ENCODE data around the gene NOL3. TPM values are rescaled to one million over a fixed set of nuclear protein-coding genes. Genes with fewer than 3 reads are reported as not detected.

NOL3 gene
- total RNA-seq, 1 experiment from 2014 or later = 91.6 TPM

- BruUV-seq (replicated peaks) = no TSS peak
- H3K9ac ChIP-seq (ENCODE audit: low read length) = no peak overlapping the region
- H3K9me2 ChIP-seq (replicated peaks; ENCODE audit: low read length) = no peaks in the 10 kb centered on the region
- no peak overlapping the region for H3K4me3 ChIP-seq (ENCODE audit: low read length)
- H3K4me1 ChIP-seq (ENCODE audit: insufficient read depth, low read length) = peaks cover 19% of the 10 kb centered on the region
- peak overlapping the region; percentile 56 for H3K4me2 ChIP-seq (ENCODE audit: low read length)
- H3F3A ChIP-seq (ENCODE audit: low read length, unreplicated experiment) = peaks cover 3% of the 10 kb centered on the region
- H3K79me2 ChIP-seq (ENCODE audit: low read length) = no peaks in the 10 kb centered on the region
- no peaks in the 10 kb centered on the region for H3K9me3 ChIP-seq (ENCODE audit: low read length)
- intact Hi-C loops (cut with micrococcal nuclease) = no loop called here
- CTCF ChIA-PET = interaction anchor here (0.6 kb wide), 2 partner anchors 335 to 653 kb away, joined by 4 to 5 read pairs; no protein-coding TSS in a partner anchor
- peak overlapping the region; percentile 81 for H3K27ac ChIP-seq (ENCODE audit: low read length)
- no peaks in the 10 kb centered on the region for H3K27me3 ChIP-seq (ENCODE audit: low read length)
- no peaks in the 10 kb centered on the region for H4K20me1 ChIP-seq (ENCODE audit: low read length)
- no peaks in the 10 kb centered on the region for H3K36me3 ChIP-seq (ENCODE audit: low read depth, low read length)
- no peak overlapping the region for H2AFZ ChIP-seq (ENCODE audit: low read length)
- TF ChIP-seq CTCF (conservative IDR thresholded peaks at IDR 0.05; ENCODE audit: low read depth, low read length) (no peak), EZH2 (IDR thresholded peaks at IDR 0.05; ENCODE audit: low read length, unreplicated experiment) (no peak), EZH2phosphoT487 (IDR thresholded peaks at IDR 0.05; ENCODE audit: borderline replicate concordance, low read length) (no peak)
- POLR2A ChIA-PET (ENCODE audit: unreplicated experiment) = interaction anchor here (0.6 kb wide), 1 partner anchor 16 kb away, joined by 5 read pairs; no protein-coding TSS in a partner anchor
- DNase-seq (peak; percentile 73), ATAC-seq (peak; percentile 67)
Observed at GRCh38 chr16:67212766-67213165, 42.4 kb downstream of the NOL3 start.

GRCh38 chr16:67213197-67214019, 43.1 kb downstream of the NOL3 start:
- H3F3A ChIP-seq (ENCODE audit: low read length, unreplicated experiment) = peaks cover 3% of the 10 kb centered on the region
- TF ChIP-seq CTCF (conservative IDR thresholded peaks at IDR 0.05; ENCODE audit: low read depth, low read length) (no peak), EZH2 (IDR thresholded peaks at IDR 0.05; ENCODE audit: low read length, unreplicated experiment) (no peak), EZH2phosphoT487 (IDR thresholded peaks at IDR 0.05; ENCODE audit: borderline replicate concordance, low read length) (no peak)
- H3K4me1 ChIP-seq (ENCODE audit: insufficient read depth, low read length) = peaks cover 13% of the 10 kb centered on the region
- POLR2A ChIA-PET (ENCODE audit: unreplicated experiment) = interaction anchor here (0.6 kb wide), 1 partner anchor 17 kb away, joined by 5 read pairs; no protein-coding TSS in a partner anchor
- no TSS peak for BruUV-seq (replicated peaks)
- H3K79me2 ChIP-seq (ENCODE audit: low read length) = no peaks in the 10 kb centered on the region
- peak overlapping the region; percentile 56 for H3K4me2 ChIP-seq (ENCODE audit: low read length)
- intact Hi-C loops (cut with micrococcal nuclease) = no loop called here
- CTCF ChIA-PET = no interaction called here
- H3K4me3 ChIP-seq (ENCODE audit: low read length) = no peak overlapping the region
- H2AFZ ChIP-seq (ENCODE audit: low read length) = no peak overlapping the region
- DNase-seq (no peak), ATAC-seq (peak; percentile 18)
- no peak overlapping the region for H3K9ac ChIP-seq (ENCODE audit: low read length)
- H3K36me3 ChIP-seq (ENCODE audit: low read depth, low read length) = no peaks in the 10 kb centered on the region
- H4K20me1 ChIP-seq (ENCODE audit: low read length) = no peaks in the 10 kb centered on the region
- peak overlapping the region; percentile 81 for H3K27ac ChIP-seq (ENCODE audit: low read length)
- H3K9me2 ChIP-seq (replicated peaks; ENCODE audit: low read length) = no peaks in the 10 kb centered on the region
- H3K9me3 ChIP-seq (ENCODE audit: low read length) = no peaks in the 10 kb centered on the region
- no peaks in the 10 kb centered on the region for H3K27me3 ChIP-seq (ENCODE audit: low read length)

GRCh38 chr16:67215706-67216105, 45.4 kb downstream of the NOL3 start:
- no peaks in the 10 kb centered on the region for H3K9me2 ChIP-seq (replicated peaks; ENCODE audit: low read length)
- ChIA-PET POLR2A (ENCODE audit: unreplicated experiment) (no interaction called here), CTCF (no interaction called here)
- intact Hi-C loops (cut with micrococcal nuclease) = no loop called here
- DNase-seq = no peak
- H3K9me3 ChIP-seq (ENCODE audit: low read length) = no peaks in the 10 kb centered on the region
- no peaks in the 10 kb centered on the region for H3K27me3 ChIP-seq (ENCODE audit: low read length)
- no peaks in the 10 kb centered on the region for H4K20me1 ChIP-seq (ENCODE audit: low read length)
- TF ChIP-seq EZH2 (IDR thresholded peaks at IDR 0.05; ENCODE audit: low read length, unreplicated experiment) (no peak), EZH2phosphoT487 (IDR thresholded peaks at IDR 0.05; ENCODE audit: borderline replicate concordance, low read length) (no peak), CTCF (conservative IDR thresholded peaks at IDR 0.05; ENCODE audit: low read depth, low read length) (no peak)
- no peak overlapping the region for H3K4me3 ChIP-seq (ENCODE audit: low read length)
- no peak for ATAC-seq
- H3K4me1 ChIP-seq (ENCODE audit: insufficient read depth, low read length) = peaks cover 10% of the 10 kb centered on the region
- H3K79me2 ChIP-seq (ENCODE audit: low read length) = no peaks in the 10 kb centered on the region
- BruUV-seq (replicated peaks) = no TSS peak
- H3F3A ChIP-seq (ENCODE audit: low read length, unreplicated experiment) = peaks cover 3% of the 10 kb centered on the region
- no peak overlapping the region for H3K27ac ChIP-seq (ENCODE audit: low read length)
- no peak overlapping the region for H3K4me2 ChIP-seq (ENCODE audit: low read length)
- H3K9ac ChIP-seq (ENCODE audit: low read length) = no peak overlapping the region
- no peaks in the 10 kb centered on the region for H3K36me3 ChIP-seq (ENCODE audit: low read depth, low read length)
- no peak overlapping the region for H2AFZ ChIP-seq (ENCODE audit: low read length)

Measured in PC-3 (cell line).